Endothelial cell (in vitro differentiated cells): ENCODE measurements around the gene SLC5A5. TPM values are rescaled to one million over a fixed set of nuclear protein-coding genes. Genes with fewer than 3 reads are reported as not detected.
"Not testable (repeated sequence)": the region's sequence is repeated elsewhere in the genome, so short reads cannot be mapped to it uniquely, and the experiment has no call there.

Experiments used
- DNase-seq: peaks from one replicate; pipeline ENCODE4 v3.0.0; 2021; ENCODE audit warnings: low spot score
- H3K27ac Mint-ChIP-seq: one replicate; pipeline ENCODE4 v1.8.0; 2021; ENCODE audit warnings: mixed read lengths, inconsistent platforms; ENCODE audit not compliant: unreplicated experiment
- H3K27me3 Mint-ChIP-seq: one replicate; pipeline ENCODE4 v1.8.0; 2021; ENCODE audit warnings: mild to moderate bottlenecking, moderate library complexity, mixed read lengths, inconsistent platforms; ENCODE audit not compliant: unreplicated experiment
- H3K36me3 Mint-ChIP-seq: one replicate; pipeline ENCODE4 v1.8.0; 2021; ENCODE audit warnings: mild to moderate bottlenecking, low read depth, mixed read lengths, inconsistent platforms; ENCODE audit not compliant: unreplicated experiment
- H3K4me1 Mint-ChIP-seq: one replicate; pipeline ENCODE4 v1.8.0; 2021; ENCODE audit warnings: mild to moderate bottlenecking, mixed read lengths, inconsistent platforms; ENCODE audit not compliant: unreplicated experiment
- H3K4me3 Mint-ChIP-seq: one replicate; pipeline ENCODE4 v1.8.0; 2021; ENCODE audit warnings: mild to moderate bottlenecking, mixed read lengths, inconsistent platforms; ENCODE audit not compliant: unreplicated experiment
- H3K9me3 Mint-ChIP-seq: one replicate; pipeline ENCODE4 v1.8.0; 2021; ENCODE audit warnings: mixed read lengths, inconsistent platforms; ENCODE audit not compliant: unreplicated experiment
- CTCF ChIP-seq: fragments of 200-600 bp; sonication (generic); IDR thresholded peaks from one replicate; pipeline ENCODE4 v1.5.0; 2021; ENCODE audit warnings: antibody characterized with exemption; ENCODE audit not compliant: unreplicated experiment
- total RNA-seq: library from RNA; stranded (reverse); fragmentation: NEBNext Ultra II Directional; extraction: Animal tissue kit (Norgen Biotek cat#: 25700); gene quantifications from one replicate; pipeline ENCODE4 v1.2.1, GENCODE V29; 2021; ENCODE audit not compliant: unreplicated experiment

Gene SLC5A5
- total RNA-seq, 1 donor from 2014 or later, result not detected

DNA sequence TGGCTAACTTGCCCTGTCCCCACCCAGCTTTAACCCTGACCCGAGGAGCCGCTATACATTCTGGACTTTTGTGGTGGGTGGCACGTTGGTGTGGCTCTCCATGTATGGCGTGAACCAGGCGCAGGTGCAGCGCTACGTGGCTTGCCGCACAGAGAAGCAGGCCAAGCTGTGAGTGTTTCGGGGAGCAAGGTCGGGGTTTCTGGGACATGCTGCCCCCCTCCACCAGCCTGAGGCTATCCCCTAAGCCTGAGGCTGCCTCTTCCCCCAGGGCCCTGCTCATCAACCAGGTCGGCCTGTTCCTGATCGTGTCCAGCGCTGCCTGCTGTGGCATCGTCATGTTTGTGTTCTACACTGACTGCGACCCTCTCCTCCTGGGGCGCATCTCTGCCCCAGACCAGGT lies 6.0 kb downstream of the SLC5A5 start:
- H3K4me3 Mint-ChIP-seq, result no peak overlapping the region
- TF ChIP-seq CTCF, result no peak
- no peaks in the 10 kb centered on the region for H3K36me3 Mint-ChIP-seq
- no peak overlapping the region for H3K27ac Mint-ChIP-seq
- H3K27me3 Mint-ChIP-seq, result peaks cover 4% of the 10 kb centered on the region
- H3K9me3 Mint-ChIP-seq, result no peaks in the 10 kb centered on the region
- DNase-seq, result no peak
- no peaks in the 10 kb centered on the region for H3K4me1 Mint-ChIP-seq

- Mint-ChIP-seq H3K27me3 (peaks cover 4% of the 10 kb centered on the region), H3K36me3 (no peaks in the 10 kb centered on the region), H3K9me3 (no peaks in the 10 kb centered on the region), H3K4me3 (no peak overlapping the region), H3K27ac (no peak overlapping the region), H3K4me1 (no peaks in the 10 kb centered on the region)
- no peak for DNase-seq
- TF ChIP-seq CTCF, result no peak
Measured at GRCh38 chr19:17879466-17879865, 7.7 kb downstream of the SLC5A5 start.

GRCh38 chr19:17881701-17882100 lies 10.0 kb downstream of the SLC5A5 start:
- no peak overlapping the region for H3K4me3 Mint-ChIP-seq
- H3K27me3 Mint-ChIP-seq, result peaks cover 4% of the 10 kb centered on the region
- no peaks in the 10 kb centered on the region for H3K36me3 Mint-ChIP-seq
- H3K27ac Mint-ChIP-seq, result no peak overlapping the region
- no peaks in the 10 kb centered on the region for H3K4me1 Mint-ChIP-seq
- no peak for TF ChIP-seq CTCF
- no peaks in the 10 kb centered on the region for H3K9me3 Mint-ChIP-seq
- DNase-seq, result no peak

- Mint-ChIP-seq H3K4me3 (no peak overlapping the region), H3K27ac (no peak overlapping the region), H3K4me1 (no peaks in the 10 kb centered on the region), H3K36me3 (no peaks in the 10 kb centered on the region), H3K27me3 (peaks cover 4% of the 10 kb centered on the region), H3K9me3 (no peaks in the 10 kb centered on the region)
- no peak for TF ChIP-seq CTCF
- DNase-seq, result no peak
Measured at GRCh38 chr19:17883627-17884410, 12.1 kb downstream of the SLC5A5 start.

DNA sequence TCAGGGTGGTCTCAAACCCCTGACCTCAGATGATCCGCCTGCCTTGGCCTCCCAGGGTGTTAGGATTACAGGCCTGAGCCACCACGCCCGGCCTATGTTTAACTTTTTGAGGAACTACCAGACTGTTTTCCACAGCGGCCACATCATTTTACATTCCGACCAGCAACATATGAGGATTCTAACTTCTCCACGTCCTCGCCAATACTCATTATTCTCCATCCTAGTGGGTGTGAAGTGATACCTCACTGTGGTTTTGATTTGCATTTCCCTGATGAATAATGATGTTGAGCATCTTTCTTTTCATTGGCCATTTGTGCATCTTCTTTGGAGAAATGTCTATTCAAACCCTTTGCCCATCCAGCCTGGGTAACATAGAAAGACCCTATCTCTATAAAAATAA lies 14.8 kb downstream of the SLC5A5 start:
- H3K27ac Mint-ChIP-seq, result no peak overlapping the region
- H3K9me3 Mint-ChIP-seq, result no peaks in the 10 kb centered on the region
- no peaks in the 10 kb centered on the region for H3K4me1 Mint-ChIP-seq
- peaks cover 3% of the 10 kb centered on the region for H3K27me3 Mint-ChIP-seq
- no peak for TF ChIP-seq CTCF
- no peak for DNase-seq
- H3K36me3 Mint-ChIP-seq, result no peaks in the 10 kb centered on the region
- H3K4me3 Mint-ChIP-seq, result no peak overlapping the region

DNA sequence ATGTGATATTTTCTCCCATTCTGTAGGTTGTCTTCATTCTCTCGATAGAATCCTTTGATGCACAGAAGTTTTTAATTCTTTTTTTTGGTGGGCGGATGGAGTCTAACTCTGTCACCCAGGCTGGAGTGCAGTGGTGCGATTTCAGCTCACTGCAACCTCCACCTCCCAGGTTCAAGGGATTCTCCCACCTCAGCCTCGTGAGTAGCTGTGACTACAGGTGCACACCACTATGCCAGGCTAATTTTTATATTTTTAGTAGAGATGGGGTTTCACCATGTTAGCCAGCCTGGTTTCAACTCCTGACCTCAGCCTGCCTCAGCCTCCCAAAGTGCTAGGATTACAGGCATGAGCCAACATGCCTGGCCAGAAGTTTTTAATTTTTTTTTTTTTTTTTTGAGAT lies 15.5 kb downstream of the SLC5A5 start:
- not testable (repeated sequence) for H3K27me3 Mint-ChIP-seq, H3K36me3 Mint-ChIP-seq, H3K4me3 Mint-ChIP-seq, H3K9me3 Mint-ChIP-seq, H3K27ac Mint-ChIP-seq, H3K4me1 Mint-ChIP-seq, DNase-seq
